Neuronal stem cell (in vitro differentiated cells): ENCODE results near the gene RASGEF1C.
A peak's percentile ranks its signal among the peaks of the same experiment; 100 is the strongest.

ENCODE experiments used
- DNase-seq: peaks from one replicate; pipeline ENCODE4 v3.0.0-alpha.2; 2013; ENCODE audit warnings: low spot score
- H2AFZ ChIP-seq: one replicate; pipeline ENCODE4 v1.6.1; 2013; ENCODE audit warnings: mild to moderate bottlenecking, low read length, inconsistent platforms
- H2AK5ac ChIP-seq: 2 replicates; pipeline ENCODE4 v1.6.1; 2013; ENCODE audit warnings: low read depth, mild to moderate bottlenecking, inconsistent platforms, low read length, moderate library complexity, mixed read lengths
- H2BK120ac ChIP-seq: 2 replicates; pipeline ENCODE4 v1.6.1; 2013; ENCODE audit warnings: low read depth, mild to moderate bottlenecking, inconsistent platforms, low read length, moderate library complexity, mixed read lengths
- H2BK12ac ChIP-seq: one replicate; pipeline ENCODE4 v1.6.1; 2013; ENCODE audit warnings: low read length, inconsistent platforms
- H2BK15ac ChIP-seq: 2 replicates; pipeline ENCODE4 v1.6.1; 2013; ENCODE audit warnings: mild to moderate bottlenecking, low read length, inconsistent platforms, mixed read lengths
- H2BK5ac ChIP-seq: one replicate; pipeline ENCODE4 v1.6.1; 2013; ENCODE audit warnings: inconsistent platforms, mild to moderate bottlenecking, low read length, moderate library complexity
- H3K14ac ChIP-seq: one replicate; pipeline ENCODE4 v1.6.1; 2013; ENCODE audit warnings: low read length, inconsistent platforms
- H3K18ac ChIP-seq: 2 replicates; pipeline ENCODE4 v1.6.1; 2013; ENCODE audit warnings: low read length, inconsistent platforms
- H3K23ac ChIP-seq: 2 replicates; pipeline ENCODE4 v1.6.1; 2013; ENCODE audit warnings: low read depth, mild to moderate bottlenecking, mixed read lengths, low read length, inconsistent platforms; ENCODE audit not compliant: poor library complexity
- H3K27ac ChIP-seq: replicated peaks from 3 replicates; pipeline ENCODE4 v1.5.1; 2013; ENCODE audit warnings: low read length, inconsistent platforms
- H3K27me3 ChIP-seq, 3 experiments: 2 replicates each; pipeline ENCODE4 v1.6.1; 2013; ENCODE audit warnings: low read length in 3 of 3, mild to moderate bottlenecking in 2 of 3, inconsistent platforms in 1 of 3, low read depth in 1 of 3, mixed read lengths in 1 of 3, moderate library complexity in 1 of 3; ENCODE audit not compliant: control insufficient read depth in 3 of 3, insufficient read depth in 3 of 3
- H3K36me3 ChIP-seq, 2 donors: replicated peaks in 1 of 2; 2 replicates each; pipeline ENCODE4 v1.6.1; 2013; ENCODE audit warnings: low read length in 2 of 2; ENCODE audit not compliant: control insufficient read depth in 2 of 2, insufficient read depth in 2 of 2
- H3K4ac ChIP-seq: 2 replicates; pipeline ENCODE4 v1.6.1; 2013; ENCODE audit warnings: inconsistent platforms, mild to moderate bottlenecking, low read length, moderate library complexity
- H3K4me1 ChIP-seq, 2 donors: 1 replicate in 1 of 2; 2 replicates in 1 of 2; pipeline ENCODE4 v1.6.1; 2013; ENCODE audit warnings: low read length in 2 of 2, low read depth in 1 of 2; ENCODE audit not compliant: control insufficient read depth in 2 of 2, insufficient read depth in 1 of 2
- H3K4me2 ChIP-seq: one replicate; pipeline ENCODE4 v1.6.1; 2013; ENCODE audit warnings: mild to moderate bottlenecking, low read length, inconsistent platforms; ENCODE audit not compliant: insufficient read depth, poor library complexity, severe bottlenecking
- H3K4me3 ChIP-seq, 2 donors: 2 replicates each; pipeline ENCODE4 v1.5.1; 2013; ENCODE audit warnings: low read length in 2 of 2, mild to moderate bottlenecking in 2 of 2, inconsistent platforms in 1 of 2, moderate library complexity in 1 of 2
- H3K79me1 ChIP-seq: one replicate; pipeline ENCODE4 v1.6.1; 2013; ENCODE audit warnings: low read depth, mild to moderate bottlenecking, inconsistent platforms, low read length, moderate library complexity
- H3K9ac ChIP-seq: one replicate; pipeline ENCODE4 v1.6.1; 2013; ENCODE audit warnings: mild to moderate bottlenecking, low read depth, low read length, inconsistent platforms; ENCODE audit not compliant: poor library complexity
- H3K9me3 ChIP-seq, 2 donors: replicated peaks in 1 of 2; 2 replicates each; pipeline versions ENCODE3 to v1.6.1; 2013; ENCODE audit warnings: low read length in 2 of 2, mild to moderate bottlenecking in 2 of 2, inconsistent platforms in 1 of 2, low read depth in 1 of 2, mixed read lengths in 1 of 2, moderate library complexity in 1 of 2; ENCODE audit not compliant: control insufficient read depth in 2 of 2, insufficient read depth in 1 of 2
- H4K8ac ChIP-seq: one replicate; pipeline ENCODE4 v1.6.1; 2013; ENCODE audit warnings: low read depth, mild to moderate bottlenecking, inconsistent platforms, low read length, moderate library complexity
- H4K91ac ChIP-seq: one replicate; pipeline ENCODE4 v1.6.1; 2013; ENCODE audit warnings: low read length, low read depth, mild to moderate bottlenecking, inconsistent platforms; ENCODE audit not compliant: poor library complexity
- WGBS, 2 donors: extraction: QIAGEN DNeasy Blood & Tissue Kit; methylation state at CpG; one replicate each; pipeline ENCODE4 v1.1.7; 2013; ENCODE audit warnings: missing lambda C conversion rate in 2 of 2, mixed read lengths in 1 of 2; ENCODE audit not compliant: insufficient read length in 2 of 2, insufficient replicate concordance in 1 of 2; ENCODE audit errors: extremely low coverage in 2 of 2; 5-methylcytosine and 5-hydroxymethylcytosine counted together

RASGEF1C gene

DNA sequence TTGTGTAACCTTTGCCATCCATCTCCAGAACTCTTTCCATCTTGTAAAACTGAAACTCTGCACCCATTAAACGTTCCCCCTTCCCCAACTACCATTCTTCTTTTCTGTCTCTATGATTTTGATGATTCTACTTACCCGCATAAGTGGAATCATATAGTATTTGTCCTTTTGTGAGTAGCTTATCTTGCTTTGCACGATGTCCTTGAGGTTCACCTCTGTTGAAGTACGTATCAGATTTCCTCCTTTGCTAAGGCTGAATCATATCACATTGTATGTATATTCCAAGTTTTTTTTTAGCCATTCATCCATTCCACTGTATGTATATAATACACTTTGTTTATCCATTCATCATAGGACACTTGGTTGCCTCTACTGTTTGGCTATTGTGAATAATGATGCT, 134.5 kb downstream of the RASGEF1C start:
- H3K4me3 ChIP-seq: no peak overlapping the region
- H3K4ac ChIP-seq: no peak overlapping the region
- H3K9me3 ChIP-seq: peaks cover 14 to 21% of the 10 kb centered on the region in 2 donors
- WGBS, 2 donors: no CpG with 5 or more reads among the region's 4 CpGs
- no peak overlapping the region for H2AFZ ChIP-seq
- no peak overlapping the region for H3K9ac ChIP-seq
- H2BK15ac ChIP-seq: no peak overlapping the region
- H3K36me3 ChIP-seq: peaks cover 0 to 2% of the 10 kb centered on the region in 2 donors
- H4K8ac ChIP-seq: no peak overlapping the region
- H3K27ac ChIP-seq: no peak overlapping the region
- H3K18ac ChIP-seq: no peak overlapping the region
- H4K91ac ChIP-seq: no peak overlapping the region
- H2BK120ac ChIP-seq: no peak overlapping the region
- H2BK5ac ChIP-seq: no peak overlapping the region
- peaks cover 0 to 5% (median 2%) of the 10 kb centered on the region in 3 experiments for H3K27me3 ChIP-seq
- no peak overlapping the region for H3K23ac ChIP-seq
- no peak overlapping the region for H2BK12ac ChIP-seq
- H3K4me2 ChIP-seq: no peak overlapping the region
- no peak for DNase-seq
- H3K4me1 ChIP-seq: peaks cover 0 to 4% of the 10 kb centered on the region in 2 donors
- H2AK5ac ChIP-seq: no peak overlapping the region
- H3K14ac ChIP-seq: no peak overlapping the region
- peaks cover 2% of the 10 kb centered on the region for H3K79me1 ChIP-seq

DNA sequence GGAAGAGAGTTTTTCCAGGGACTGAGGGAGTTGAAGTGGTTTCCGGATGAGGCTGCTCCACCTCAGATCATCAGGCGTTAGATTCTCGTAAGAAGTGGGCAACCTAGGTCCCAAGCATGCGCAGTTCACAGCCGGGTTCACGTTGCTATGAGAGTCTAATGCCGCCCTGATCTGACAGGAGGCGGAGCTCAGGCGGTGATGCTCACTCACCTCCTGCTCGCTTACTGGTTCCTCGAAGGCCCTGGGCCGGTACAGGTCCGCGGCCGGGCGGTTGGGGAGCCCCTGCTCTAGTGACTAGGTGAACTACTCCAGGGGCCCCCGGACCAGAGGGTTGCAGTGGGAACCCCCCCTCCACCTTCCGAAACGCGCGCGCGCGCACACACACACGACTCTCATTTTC, 136.5 kb downstream of the RASGEF1C start:
- Histone ChIP-seq H4K8ac (no peak overlapping the region), H3K9ac (no peak overlapping the region), H2BK12ac (no peak overlapping the region), H2AK5ac (peak overlapping the region; percentile 96), H3K23ac (no peak overlapping the region), H3K4me3 (peak overlapping the region in 1 of 2 donors; percentile 1), H3K14ac (no peak overlapping the region), H4K91ac (no peak overlapping the region), H3K27me3 (peaks cover 0 to 5% (median 2%) of the 10 kb centered on the region in 3 experiments), H3K18ac (peak overlapping the region; percentile 74), H3K4ac (no peak overlapping the region), H2BK5ac (no peak overlapping the region), H3K4me2 (no peak overlapping the region), H3K4me1 (peaks cover 4 to 6% of the 10 kb centered on the region in 2 donors), H2BK120ac (peak overlapping the region; percentile 16), H3K79me1 (peaks cover 2% of the 10 kb centered on the region), H2BK15ac (peak overlapping the region; percentile 98), H3K27ac (no peak overlapping the region), H3K9me3 (peaks cover 10 to 12% of the 10 kb centered on the region in 2 donors), H3K36me3 (peaks cover 0 to 2% of the 10 kb centered on the region in 2 donors), H2AFZ (no peak overlapping the region)
- WGBS, 2 donors: no CpG with 5 or more reads among the region's 25 CpGs
- DNase-seq: no peak

DNA sequence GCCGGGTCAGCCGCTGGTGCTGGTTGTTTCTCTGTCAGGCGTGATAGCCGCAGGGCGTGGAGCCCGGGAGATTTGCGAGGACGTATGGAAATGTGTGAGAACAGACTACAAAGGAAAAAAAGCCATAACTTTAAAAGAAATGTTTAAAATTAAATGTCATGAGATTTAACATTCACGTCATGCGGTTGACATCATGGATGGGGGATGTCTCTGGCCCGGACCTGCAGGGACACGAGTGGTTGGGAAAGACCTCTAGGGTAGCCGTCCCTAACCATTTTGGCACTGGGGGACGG, 136.8 kb downstream of the RASGEF1C start:
- Histone ChIP-seq H4K8ac (no peak overlapping the region), H2AK5ac (peak overlapping the region; percentile 96), H2BK15ac (peak overlapping the region; percentile 98), H3K14ac (no peak overlapping the region), H3K9me3 (peaks cover 10 to 12% of the 10 kb centered on the region in 2 donors), H2BK12ac (no peak overlapping the region), H3K9ac (no peak overlapping the region), H3K4me3 (peak overlapping the region in 1 of 2 donors; percentile 68), H3K4ac (no peak overlapping the region), H4K91ac (no peak overlapping the region), H3K36me3 (peaks cover under 1 to 2% of the 10 kb centered on the region in 2 donors), H3K27me3 (peaks cover 0 to 5% (median 2%) of the 10 kb centered on the region in 3 experiments), H3K79me1 (peaks cover 2% of the 10 kb centered on the region), H3K23ac (peak overlapping the region; percentile 96), H2BK120ac (peak overlapping the region; percentile 16), H3K4me2 (no peak overlapping the region), H3K27ac (no peak overlapping the region), H2AFZ (peak overlapping the region; percentile 95), H2BK5ac (peak overlapping the region; percentile 91), H3K4me1 (peaks cover 6% of the 10 kb centered on the region in 2 donors), H3K18ac (peak overlapping the region; percentile 74)
- no peak for DNase-seq
- no CpG with 5 or more reads among the region's 14 CpGs for WGBS, 2 donors

DNA sequence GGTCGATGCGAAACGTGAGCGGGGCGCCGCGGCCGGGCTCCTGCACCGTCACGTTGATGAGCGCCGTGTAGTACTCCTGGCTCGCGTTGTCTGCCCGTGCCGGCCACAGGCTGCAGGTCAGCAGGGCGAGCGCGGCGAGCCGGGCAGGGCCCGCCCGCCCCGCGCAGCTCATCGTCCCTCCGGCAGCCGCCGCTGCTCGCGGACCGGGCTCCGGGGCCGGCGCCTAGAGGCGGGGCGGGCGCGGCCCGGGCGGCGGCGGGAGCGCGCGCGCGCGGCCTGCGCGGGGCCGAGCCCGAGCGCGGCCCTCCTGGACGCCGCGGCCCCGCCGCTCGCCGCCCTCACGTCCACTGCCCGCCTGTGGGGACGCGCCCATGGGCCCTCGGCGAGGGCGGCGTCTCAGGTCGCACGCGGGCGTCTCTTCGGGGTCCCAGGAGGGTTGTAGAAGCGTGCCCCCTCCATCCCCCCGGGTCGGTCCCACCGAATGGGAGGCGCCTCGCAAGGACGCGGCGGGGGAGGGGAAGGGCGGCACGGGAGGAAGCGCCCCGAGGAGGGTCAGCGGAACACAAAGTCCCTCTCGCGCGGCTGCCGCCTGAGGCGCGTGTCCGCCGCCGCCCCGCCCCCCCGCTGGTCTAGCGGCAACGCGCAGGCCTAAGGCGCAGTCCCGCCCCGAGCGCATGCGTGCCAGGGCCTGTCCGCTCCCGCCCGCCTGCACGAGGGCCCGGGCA, 137.3 kb downstream of the RASGEF1C start, which contains the start of gene RNF130:
RNF130 (minus strand) TSS at position 229 of the 725 bp plus-strand sequence; CDS start at position 172, 57 bp downstream.
- Histone ChIP-seq H3K4me2 (peak within 1 kb of the TSS; percentile 84), H2AK5ac (peak within 1 kb of the TSS; percentile 96), H3K14ac (peak within 1 kb of the TSS; percentile 92), H3K4me3 (peak within 1 kb of the TSS; percentile 68 to 94), H3K79me1 (peaks cover 2% of the 10 kb centered on the region), H3K23ac (peak within 1 kb of the TSS; percentile 96), H3K9me3 (peaks cover 10 to 11% of the 10 kb centered on the region in 2 donors), H3K18ac (peak within 1 kb of the TSS; percentile 99), H2AFZ (peak within 1 kb of the TSS; percentile 95), H2BK12ac (no peak within 1 kb of the TSS), H3K27ac (peak within 1 kb of the TSS; percentile 93), H3K4ac (no peak within 1 kb of the TSS), H3K36me3 (peaks cover 2 to 5% of the 10 kb centered on the region in 2 donors), H2BK120ac (peak within 1 kb of the TSS; percentile 98), H3K9ac (peak within 1 kb of the TSS; percentile 99), H3K27me3 (peaks cover 0 to 5% (median 2%) of the 10 kb centered on the region in 3 experiments), H4K8ac (no peak within 1 kb of the TSS), H2BK5ac (peak within 1 kb of the TSS; percentile 91), H3K4me1 (peaks cover 6% of the 10 kb centered on the region in 2 donors), H4K91ac (peak within 1 kb of the TSS; percentile 99), H2BK15ac (peak within 1 kb of the TSS; percentile 98)
- DNase-seq: peak; percentile 92
- no CpG with 5 or more reads among the region's 113 CpGs for WGBS, 2 donors
